HG02885 (cell line): Measurements from ENCODE around the gene GABRP.
"Not testable (repeated sequence)": the region's sequence is repeated elsewhere in the genome, so short reads cannot be mapped to it uniquely, and the experiment has no call there.

ENCODE experiments used
- ATAC-seq: cut with Tn5 transposase; IDR thresholded peaks from one replicate; pipeline ENCODE4 v1.9.1; 2021; ENCODE audit warnings: mild to moderate bottlenecking; ENCODE audit not compliant: unreplicated experiment, poor library complexity

GABRP gene

DNA sequence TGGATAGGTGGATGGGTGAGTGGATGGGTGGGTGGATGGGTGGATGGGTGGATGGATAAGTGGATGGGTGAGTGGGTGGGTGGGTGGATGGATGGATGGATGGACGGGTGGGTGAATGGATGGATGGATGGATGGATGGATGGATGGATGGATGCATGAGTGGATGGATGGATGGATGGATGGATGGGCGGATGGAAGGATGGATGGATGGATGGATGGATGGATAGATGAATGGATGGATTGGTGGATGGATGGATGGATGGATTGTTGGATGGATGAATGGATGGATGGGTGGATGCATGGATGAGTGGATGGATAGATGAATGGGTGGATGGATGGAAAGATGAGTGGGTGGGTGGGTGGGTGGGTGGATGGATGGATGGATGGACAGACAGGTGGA is 29.0 kb upstream of the GABRP start:
- ATAC-seq = not testable (repeated sequence)

- ATAC-seq = no peak
These were observed 27.7 kb upstream of the GABRP start for GRCh38 chr5:170755679-170756456.

DNA sequence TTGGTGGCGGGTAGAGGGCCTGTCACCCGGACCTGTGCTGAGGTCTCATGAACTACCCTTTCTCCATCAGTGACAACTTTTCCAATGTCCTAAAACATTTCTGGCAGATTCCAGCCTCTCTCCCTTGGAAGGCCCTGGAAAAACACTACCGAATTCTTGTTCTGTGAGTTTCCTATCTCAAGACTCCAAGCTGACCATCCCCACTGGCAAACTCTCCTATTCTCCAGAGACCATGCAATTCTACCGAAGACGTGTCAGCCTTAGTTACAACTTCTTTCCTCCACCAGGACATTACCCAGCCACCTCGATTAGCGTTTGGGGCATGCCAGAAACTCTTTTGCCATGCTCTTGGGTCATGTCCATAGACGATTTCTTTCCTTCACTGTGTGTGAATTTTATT is 26.8 kb upstream of the GABRP start:
- no peak for ATAC-seq

DNA sequence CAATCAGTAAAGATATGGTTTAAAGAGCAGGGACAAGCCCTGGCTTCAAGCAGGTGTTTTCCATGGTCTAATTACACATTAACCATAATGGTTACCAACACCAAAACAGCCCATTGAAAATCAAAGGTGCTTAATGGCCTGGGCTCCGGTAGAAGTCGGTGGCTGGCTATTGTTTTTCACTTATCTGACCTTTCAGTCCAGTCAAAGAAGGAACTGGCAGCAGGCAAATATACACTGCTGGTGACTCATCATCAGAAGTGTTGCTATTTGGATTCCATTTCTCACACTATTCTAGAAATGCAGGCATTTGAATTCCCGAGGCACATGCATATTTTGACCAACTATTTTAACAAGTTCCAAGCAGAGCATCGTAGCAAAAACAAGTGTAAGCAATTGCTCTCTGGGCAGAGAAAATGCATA is 26.3 kb upstream of the GABRP start:
- ATAC-seq = no peak

- no peak for ATAC-seq
These were observed 25.9 kb upstream of the GABRP start for GRCh38 chr5:170757669-170758068.

DNA sequence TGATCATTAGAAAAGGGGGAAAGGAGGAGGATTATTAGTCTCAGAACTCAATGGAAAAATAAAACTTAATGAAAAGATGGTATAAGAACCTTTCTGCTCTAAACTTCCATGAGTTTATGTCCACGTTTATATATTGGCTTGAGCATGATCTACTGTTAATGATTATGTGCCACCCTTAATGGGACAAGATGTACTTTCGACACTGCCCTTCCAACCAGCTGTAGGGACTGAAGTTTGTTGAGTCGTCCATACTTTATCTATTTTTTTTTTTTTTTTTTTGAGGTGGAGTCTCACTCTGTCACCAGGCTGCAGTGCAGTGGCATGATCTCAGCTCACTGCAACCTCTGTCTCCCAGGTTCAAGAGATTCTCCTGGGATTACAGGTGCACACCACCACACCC is 25.0 kb upstream of the GABRP start:
- no peak for ATAC-seq

DNA sequence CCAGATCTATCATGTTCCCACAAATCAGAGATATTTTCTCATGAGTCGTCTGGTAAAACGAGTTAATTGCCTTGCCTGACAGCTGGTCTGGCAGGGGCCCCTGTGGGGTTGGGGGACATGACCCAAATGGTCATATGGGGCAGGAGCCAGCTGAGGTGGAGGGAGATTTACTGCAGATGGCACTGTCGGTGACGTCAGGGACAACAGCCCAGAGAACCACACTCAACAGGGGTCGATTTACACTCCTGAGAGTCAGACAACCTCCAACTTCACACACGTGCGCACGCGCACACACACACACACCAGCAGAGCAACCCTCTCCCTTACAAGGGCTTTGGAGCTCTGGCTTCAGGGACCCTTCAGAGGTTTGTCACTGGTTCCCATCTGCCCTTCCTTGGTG is 23.4 kb upstream of the GABRP start:
- no peak for ATAC-seq

DNA sequence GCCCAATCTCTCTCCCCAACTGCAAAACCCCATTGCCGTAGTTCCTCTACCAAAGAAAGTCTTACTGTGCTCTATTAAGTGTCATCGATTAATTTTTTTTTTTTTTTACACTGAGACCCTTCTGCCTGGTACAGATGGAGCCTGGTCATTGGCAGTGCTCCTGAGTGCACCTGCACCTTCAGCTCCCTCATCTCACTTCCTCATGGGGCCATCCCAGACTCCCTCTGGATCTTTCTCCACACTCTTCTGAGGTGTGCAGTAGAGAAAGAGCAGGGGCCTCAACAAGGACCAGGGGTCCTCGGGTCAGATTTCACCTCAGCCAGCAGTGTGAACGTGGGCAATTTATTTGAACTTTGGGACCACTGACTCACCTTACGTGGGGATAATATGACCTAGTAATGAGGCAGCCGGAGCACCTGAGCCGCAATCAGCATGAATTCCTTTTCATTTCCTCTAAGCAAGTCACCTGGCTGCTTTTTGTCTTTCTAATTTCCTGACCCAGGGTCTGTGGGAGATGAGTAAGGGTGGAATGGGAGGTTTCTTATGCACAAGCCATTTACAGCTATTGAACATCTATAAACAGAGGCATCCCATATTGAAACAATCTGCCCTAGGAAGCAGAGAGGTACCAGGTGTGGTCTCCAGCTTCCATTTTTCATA is 22.3 kb upstream of the GABRP start:
- no peak for ATAC-seq

DNA sequence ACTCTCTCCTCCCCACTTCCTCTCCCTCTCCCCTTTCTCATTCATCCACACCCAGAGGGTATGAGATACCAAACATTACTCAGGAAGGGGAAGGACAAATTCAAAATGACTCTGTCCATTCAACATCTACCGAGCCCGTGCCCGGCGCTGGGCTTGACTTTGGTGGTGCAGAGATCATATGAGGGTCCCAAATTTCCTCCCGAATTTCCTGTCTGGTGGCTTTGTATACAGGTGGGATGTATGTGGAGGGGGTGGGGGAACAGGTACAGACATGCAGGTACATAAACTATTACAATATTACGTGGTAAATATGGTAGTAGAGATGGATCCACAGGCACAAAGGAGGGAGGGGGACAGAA is 21.8 kb upstream of the GABRP start:
- no peak for ATAC-seq

DNA sequence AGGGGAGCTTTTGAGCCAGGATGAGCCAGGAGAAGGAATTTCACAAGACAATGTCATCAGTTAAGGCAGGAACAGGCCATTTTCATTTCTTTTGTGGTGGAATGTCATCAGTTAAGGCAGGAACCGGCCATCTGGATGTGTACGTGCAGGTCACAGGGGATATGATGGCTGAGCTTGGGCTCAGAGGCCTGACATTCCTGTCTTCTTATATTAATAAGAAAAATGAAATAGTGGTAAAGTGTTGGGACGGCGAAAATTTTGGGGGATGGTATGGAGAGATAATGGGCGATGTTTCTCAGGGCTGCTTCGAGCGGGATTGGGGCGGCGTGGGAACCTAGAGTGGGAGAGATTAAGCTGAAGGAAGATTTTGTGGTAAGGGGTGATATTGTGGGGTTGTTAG is 21.2 kb upstream of the GABRP start:
- ATAC-seq = not testable (repeated sequence)

GRCh38 chr5:170765868-170766267 is 17.7 kb upstream of the GABRP start:
- ATAC-seq = not testable (repeated sequence)

GRCh38 chr5:170769246-170769645 is 14.3 kb upstream of the GABRP start:
- ATAC-seq = no peak

- ATAC-seq = no peak
These were observed 13.6 kb upstream of the GABRP start for GRCh38 chr5:170769898-170770416.

- no peak for ATAC-seq
These were observed 12.0 kb upstream of the GABRP start for GRCh38 chr5:170771496-170771895.

GRCh38 chr5:170773024-170773985 is 10.2 kb upstream of the GABRP start:
- ATAC-seq = no peak

GRCh38 chr5:170774831-170775230 is 8.7 kb upstream of the GABRP start:
- no peak for ATAC-seq

DNA sequence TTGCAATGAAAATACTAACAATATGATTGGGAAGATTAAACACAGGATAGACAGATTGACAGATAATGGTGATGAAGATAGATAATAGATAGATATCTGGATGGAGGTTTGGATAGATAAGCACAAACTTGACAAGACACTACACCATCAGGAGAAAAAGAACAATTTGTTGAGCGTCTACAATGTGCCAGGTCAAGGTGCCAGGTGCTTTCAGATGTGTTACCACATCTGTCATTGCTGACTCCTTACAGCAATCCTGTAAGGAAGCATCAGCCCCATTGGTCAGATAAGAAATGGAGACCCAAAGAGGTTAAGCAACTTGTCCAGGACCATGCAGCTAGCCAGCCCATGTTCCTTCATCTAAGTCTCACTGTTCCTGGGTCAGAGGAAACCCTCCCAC is 1.6 kb upstream of the GABRP start:
- no peak for ATAC-seq

GRCh38 chr5:170782438-170782837 is 1.1 kb upstream of the GABRP start:
- ATAC-seq = no peak

DNA sequence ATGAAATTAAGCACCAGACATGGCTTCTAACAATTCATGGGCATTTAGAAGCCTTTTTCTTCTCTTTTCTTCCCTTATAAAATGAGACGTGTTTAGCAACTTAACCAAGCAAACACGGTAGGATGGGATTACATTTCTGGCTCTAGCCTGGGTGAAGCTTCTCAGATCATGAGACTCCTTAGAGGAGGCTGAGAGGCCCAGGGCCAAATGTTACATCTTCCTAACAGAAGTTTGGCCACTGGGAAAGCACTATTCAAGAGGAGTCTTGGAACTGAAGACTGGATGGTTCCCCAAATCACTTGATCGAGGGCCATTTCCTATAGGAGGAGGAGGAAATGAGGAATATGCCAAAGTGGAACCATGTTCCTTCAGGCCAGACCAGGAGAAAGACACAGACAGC is 1.9 kb downstream of the GABRP start:
- ATAC-seq = no peak

DNA sequence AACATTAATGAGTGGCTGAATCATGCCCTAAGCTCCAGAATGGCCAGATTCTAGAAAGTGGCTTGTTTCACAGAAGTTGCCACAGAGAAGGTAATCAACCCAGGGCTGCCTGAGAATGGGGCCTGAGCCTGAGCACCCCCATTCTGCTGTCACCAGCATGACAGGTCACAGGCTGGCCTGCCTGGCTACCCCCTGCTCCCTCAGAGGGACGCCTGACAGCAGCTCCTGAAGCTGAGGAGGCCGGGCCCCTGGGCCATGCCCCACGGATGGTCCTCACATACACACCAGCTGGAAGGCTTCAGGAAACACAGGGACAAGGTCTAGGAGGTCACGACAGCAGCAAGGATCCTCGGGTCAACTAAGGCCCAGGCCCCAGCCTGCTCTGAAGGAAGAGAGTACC is 3.7 kb downstream of the GABRP start:
- no peak for ATAC-seq
